Thoracic aorta (tissue), 2 donors: ENCODE results near the gene PDE4B. TPM values are rescaled to one million over a fixed set of nuclear protein-coding genes. Genes with fewer than 3 reads are reported as not detected.
A peak's percentile ranks its signal among the peaks of the same experiment; 100 is the strongest.

Experiments used
- ATAC-seq: fragments of 150-250 bp; one replicate; pipeline ENCODE4 v1.8.0; 2017; ENCODE audit warnings: low read depth; ENCODE audit not compliant: insufficient number of reproducible peaks, low FRiP score
- DNase-seq: peaks from one replicate; pipeline ENCODE4 v3.0.0-alpha.2; 2020; ENCODE audit warnings: low spot score
- H3K27ac ChIP-seq, 2 donors: fragments of 200-600 bp; sonication (generic); 1 replicate in 1 of 2; 2 replicates in 1 of 2; pipeline ENCODE4 v1.5.1; 2016; ENCODE audit warnings: mild to moderate bottlenecking in 2 of 2, moderate library complexity in 2 of 2
- H3K27me3 ChIP-seq: fragments of 200-600 bp; sonication (generic); replicated peaks from 2 replicates; pipeline ENCODE4 v1.6.0; 2016; ENCODE audit warnings: mild to moderate bottlenecking; ENCODE audit not compliant: insufficient read depth
- H3K36me3 ChIP-seq: fragments of 200-600 bp; sonication (generic); one replicate; pipeline ENCODE4 v1.5.1; 2016
- H3K4me1 ChIP-seq, 2 donors: fragments of 200-600 bp; sonication (generic); 1 replicate in 1 of 2; 2 replicates in 1 of 2; pipeline versions ENCODE4 v1.5.1 to v1.6.0; 2016; ENCODE audit warnings: low read depth in 2 of 2, mild to moderate bottlenecking in 1 of 2; ENCODE audit not compliant: control insufficient read depth in 1 of 2
- H3K4me3 ChIP-seq: fragments of 200-600 bp; sonication (generic); 2 replicates; pipeline ENCODE4 v1.5.1; 2016; ENCODE audit warnings: mild to moderate bottlenecking
- H3K9me3 ChIP-seq: fragments of 200-600 bp; sonication (generic); 2 replicates; pipeline ENCODE4 v1.5.1; 2016
- total RNA-seq, 2 donors: library from RNA; depleted of rRNA; stranded (reverse); fragments of >200 nt; gene quantifications; one replicate each; pipeline versions ENCODE4 v1.1.0 to v1.2.3, GENCODE V29; 2016
- TF ChIP-seq, protein P1 (sequence below): fragments of 200-600 bp; sonication (generic); IDR thresholded peaks from one replicate; pipeline ENCODE4 v1.5.1; 2019; ENCODE audit warnings: antibody characterized with exemption

PDE4B gene
- total RNA-seq, 2 donors from 2014 or later: 29.0 to 42.4 TPM

GRCh38 chr1:66327588-66327987 lies 534.9 kb downstream of the PDE4B start:
- Histone ChIP-seq H3K36me3 (no peaks in the 10 kb centered on the region), H3K4me3 (no peak overlapping the region), H3K4me1 (peaks cover 2 to 14% of the 10 kb centered on the region in 2 donors), H3K27me3 (no peaks in the 10 kb centered on the region), H3K27ac (no peak overlapping the region), H3K9me3 (no peaks in the 10 kb centered on the region)
- TF ChIP-seq, protein P1, sequence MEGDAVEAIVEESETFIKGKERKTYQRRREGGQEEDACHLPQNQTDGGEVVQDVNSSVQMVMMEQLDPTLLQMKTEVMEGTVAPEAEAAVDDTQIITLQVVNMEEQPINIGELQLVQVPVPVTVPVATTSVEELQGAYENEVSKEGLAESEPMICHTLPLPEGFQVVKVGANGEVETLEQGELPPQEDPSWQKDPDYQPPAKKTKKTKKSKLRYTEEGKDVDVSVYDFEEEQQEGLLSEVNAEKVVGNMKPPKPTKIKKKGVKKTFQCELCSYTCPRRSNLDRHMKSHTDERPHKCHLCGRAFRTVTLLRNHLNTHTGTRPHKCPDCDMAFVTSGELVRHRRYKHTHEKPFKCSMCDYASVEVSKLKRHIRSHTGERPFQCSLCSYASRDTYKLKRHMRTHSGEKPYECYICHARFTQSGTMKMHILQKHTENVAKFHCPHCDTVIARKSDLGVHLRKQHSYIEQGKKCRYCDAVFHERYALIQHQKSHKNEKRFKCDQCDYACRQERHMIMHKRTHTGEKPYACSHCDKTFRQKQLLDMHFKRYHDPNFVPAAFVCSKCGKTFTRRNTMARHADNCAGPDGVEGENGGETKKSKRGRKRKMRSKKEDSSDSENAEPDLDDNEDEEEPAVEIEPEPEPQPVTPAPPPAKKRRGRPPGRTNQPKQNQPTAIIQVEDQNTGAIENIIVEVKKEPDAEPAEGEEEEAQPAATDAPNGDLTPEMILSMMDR: no peak
- ATAC-seq (no peak), DNase-seq (no peak)

GRCh38 chr1:66328896-66329295 lies 536.2 kb downstream of the PDE4B start:
- Histone ChIP-seq H3K27me3 (no peaks in the 10 kb centered on the region), H3K27ac (no peak overlapping the region), H3K9me3 (no peaks in the 10 kb centered on the region), H3K36me3 (no peaks in the 10 kb centered on the region), H3K4me1 (peaks cover 2 to 27% of the 10 kb centered on the region in 2 donors), H3K4me3 (no peak overlapping the region)
- ATAC-seq (no peak), DNase-seq (no peak)
- TF ChIP-seq, protein P1: no peak

- Histone ChIP-seq H3K27me3 (no peaks in the 10 kb centered on the region), H3K27ac (peak overlapping the region in 1 of 2 donors; percentile 24), H3K36me3 (no peaks in the 10 kb centered on the region), H3K4me1 (peaks cover 2 to 45% of the 10 kb centered on the region in 2 donors), H3K4me3 (no peak overlapping the region), H3K9me3 (no peaks in the 10 kb centered on the region)
- TF ChIP-seq, protein P1: no peak
- DNase-seq (no peak), ATAC-seq (no peak)
Measured at GRCh38 chr1:66330722-66331141, 538.0 kb downstream of the PDE4B start.

DNA sequence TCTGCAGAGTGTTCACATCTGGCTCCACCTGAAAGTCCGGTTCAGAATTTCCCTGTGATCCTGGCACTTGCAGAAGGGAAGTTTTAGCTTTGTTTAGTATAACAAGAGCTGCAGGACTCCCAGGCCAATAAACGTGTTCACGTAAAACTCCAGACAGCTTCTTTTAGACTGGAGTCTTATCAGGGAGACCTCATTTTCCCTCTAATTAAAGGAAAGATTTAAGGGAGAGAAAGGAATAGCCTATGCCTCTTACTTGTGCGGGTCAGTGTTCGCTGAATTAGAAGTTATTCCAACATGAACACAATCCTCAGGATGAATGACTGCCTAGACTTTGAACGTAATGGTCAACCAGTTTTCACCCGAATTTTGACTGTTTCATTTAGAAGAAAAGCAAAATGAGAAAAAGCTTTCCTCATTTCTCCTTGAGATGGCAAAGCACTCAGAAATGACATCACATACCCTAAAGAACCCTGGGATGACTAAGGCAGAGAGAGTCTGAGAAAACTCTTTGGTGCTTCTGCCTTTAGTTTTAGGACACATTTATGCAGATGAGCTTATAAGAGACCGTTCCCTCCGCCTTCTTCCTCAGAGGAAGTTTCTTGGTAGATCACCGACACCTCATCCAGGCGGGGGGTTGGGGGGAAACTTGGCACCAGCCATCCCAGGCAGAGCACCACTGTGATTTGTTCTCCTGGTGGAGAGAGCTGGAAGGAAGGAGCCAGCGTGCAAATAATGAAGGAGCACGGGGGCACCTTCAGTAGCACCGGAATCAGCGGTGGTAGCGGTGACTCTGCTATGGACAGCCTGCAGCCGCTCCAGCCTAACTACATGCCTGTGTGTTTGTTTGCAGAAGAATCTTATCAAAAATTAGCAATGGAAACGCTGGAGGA lies 539.2 kb downstream of the PDE4B start:
- peak overlapping the region; percentile 79 for H3K4me3 ChIP-seq
- H3K9me3 ChIP-seq: no peaks in the 10 kb centered on the region
- no peaks in the 10 kb centered on the region for H3K36me3 ChIP-seq
- TF ChIP-seq, protein P1: peak; percentile 40
- peak overlapping the region; percentile 70 to 77 for H3K27ac ChIP-seq
- ATAC-seq (peak; percentile 57), DNase-seq (peak; percentile 12)
- H3K27me3 ChIP-seq: no peaks in the 10 kb centered on the region
- H3K4me1 ChIP-seq: peaks cover 2 to 45% of the 10 kb centered on the region in 2 donors

- Histone ChIP-seq H3K27ac (peak overlapping the region; percentile 70 to 77), H3K4me3 (peak overlapping the region; percentile 79), H3K9me3 (no peaks in the 10 kb centered on the region), H3K36me3 (no peaks in the 10 kb centered on the region), H3K4me1 (peaks cover 2 to 45% of the 10 kb centered on the region in 2 donors), H3K27me3 (no peaks in the 10 kb centered on the region)
- TF ChIP-seq, protein P1: no peak
- DNase-seq (no peak), ATAC-seq (no peak)
Measured at GRCh38 chr1:66332548-66332901, 539.8 kb downstream of the PDE4B start.
